H54 (cell line): ENCODE results near the gene GTSF1L.

Source experiments
- DNase-seq: peaks from one replicate; pipeline ENCODE4 v3.0.0; 2011; ENCODE audit warnings: low spot score, mixed read lengths; ENCODE audit not compliant: insufficient read length
- FAIRE-seq: peaks from 3 replicates; lab custom pipeline; 2011; peaks lifted over from hg19 to GRCh38; lab: Jason Lieb, UNC
- POLR2A ChIP-seq: IDR thresholded peaks from 2 replicates; pipeline ENCODE4 v1.6.1; 2011; ENCODE audit warnings: low read depth, mild to moderate bottlenecking, low read length

The GTSF1L gene

DNA sequence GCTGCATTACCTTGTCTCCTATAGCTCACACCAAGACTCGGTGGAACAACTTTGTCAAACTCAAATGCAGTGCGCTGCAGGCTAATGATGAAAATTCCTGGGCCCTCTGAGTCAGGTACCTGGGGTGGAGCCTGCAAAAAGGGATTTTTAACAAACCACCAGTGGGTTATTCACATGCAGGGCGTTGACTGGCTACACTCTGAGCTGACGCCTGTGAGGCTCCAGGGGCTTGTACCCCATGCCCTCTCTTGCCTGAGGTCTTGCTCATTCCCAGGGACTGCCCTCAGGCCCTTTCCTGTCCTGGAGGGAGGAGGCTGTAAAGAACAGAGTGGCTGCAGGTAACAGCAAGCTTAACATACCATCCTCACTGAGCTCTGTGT lies 9.2 kb downstream of the GTSF1L start:
- no peak for TF ChIP-seq POLR2A
- DNase-seq, result no peak
- no peak for FAIRE-seq

DNA sequence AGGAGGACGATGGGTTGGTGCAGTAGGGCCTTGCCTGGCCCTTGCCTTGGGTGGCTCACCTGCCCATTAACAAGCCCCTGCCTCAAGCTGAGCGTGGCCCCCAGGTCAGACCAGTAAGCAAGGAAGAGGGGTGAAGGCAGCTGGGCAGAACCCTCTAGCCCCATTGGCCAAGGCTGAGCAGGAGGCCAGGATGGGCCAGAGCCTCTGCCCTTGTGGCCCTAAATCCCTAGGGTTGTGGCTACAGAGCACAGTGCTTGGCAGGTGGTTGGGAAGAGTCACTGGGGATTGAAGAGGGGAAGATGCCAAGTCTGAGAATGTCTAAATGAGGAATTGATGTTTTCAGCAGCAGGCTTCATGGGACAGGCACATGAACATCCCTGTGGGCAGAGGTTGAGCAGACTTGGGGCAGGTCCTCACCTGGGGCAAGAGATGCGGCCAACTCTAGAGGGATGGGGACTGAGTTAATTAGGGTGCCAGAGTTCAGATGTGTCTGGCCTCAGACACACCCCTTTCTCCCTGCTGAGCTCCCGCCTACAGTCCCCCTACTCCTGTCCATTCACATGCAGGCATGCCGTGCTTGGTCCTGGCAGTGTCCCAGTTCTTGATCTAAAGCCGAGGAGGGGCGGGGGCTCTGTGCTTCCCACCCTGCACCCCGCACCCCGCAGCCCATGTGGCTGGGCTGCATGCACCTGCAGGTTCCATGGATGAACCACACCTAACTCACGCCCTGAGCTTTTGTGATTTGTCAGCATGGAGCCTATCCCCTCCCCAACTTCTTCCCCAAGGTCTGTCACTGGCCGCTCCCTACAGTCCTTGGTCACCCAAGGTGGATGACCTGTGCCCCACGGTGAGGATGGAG lies 9.8 kb downstream of the GTSF1L start:
- DNase-seq (no peak), FAIRE-seq (no peak)
- no peak for TF ChIP-seq POLR2A

DNA sequence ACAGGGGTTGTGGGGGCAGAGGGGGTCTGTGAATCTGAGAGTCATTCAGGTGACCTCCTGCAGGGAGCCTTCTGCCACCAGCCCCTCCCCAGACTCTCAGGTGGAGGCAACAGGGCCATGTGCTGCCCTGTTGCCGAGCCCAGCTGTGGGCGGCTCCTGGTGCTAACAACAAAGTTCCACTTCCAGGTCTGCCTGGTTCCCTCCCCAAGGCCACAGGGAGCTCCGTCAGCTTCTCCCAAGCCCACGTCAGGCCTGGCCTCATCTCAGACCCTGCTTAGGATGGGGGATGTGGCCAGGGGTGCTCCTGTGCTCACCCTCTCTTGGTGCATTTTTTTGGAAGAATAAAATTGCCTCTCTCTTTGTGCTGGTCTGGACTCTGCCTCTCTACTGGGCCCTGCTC lies 10.7 kb downstream of the GTSF1L start:
- TF ChIP-seq POLR2A, result no peak
- DNase-seq, result no peak
- FAIRE-seq, result no peak

DNA sequence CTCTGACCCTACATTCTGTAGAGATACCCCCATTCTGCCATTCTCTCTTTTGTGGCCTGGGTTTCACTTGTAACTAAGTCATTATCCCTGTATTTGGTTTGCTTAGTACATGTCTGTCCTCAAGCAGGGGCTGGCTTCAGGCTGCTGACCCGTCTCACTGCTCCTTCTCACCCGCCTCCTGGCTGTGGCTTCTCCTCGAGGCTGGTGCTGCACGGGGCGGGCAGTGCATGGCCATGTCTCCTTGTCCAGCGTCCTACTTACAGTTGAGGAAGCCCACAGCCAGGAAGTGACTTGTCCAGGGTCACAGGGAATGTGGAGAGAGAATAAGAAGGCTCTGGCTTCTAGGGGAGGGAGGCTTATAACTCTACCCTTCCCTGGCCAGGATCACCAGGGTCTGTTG lies 11.3 kb downstream of the GTSF1L start:
- FAIRE-seq, result no peak
- DNase-seq, result no peak
- TF ChIP-seq POLR2A, result no peak

DNA sequence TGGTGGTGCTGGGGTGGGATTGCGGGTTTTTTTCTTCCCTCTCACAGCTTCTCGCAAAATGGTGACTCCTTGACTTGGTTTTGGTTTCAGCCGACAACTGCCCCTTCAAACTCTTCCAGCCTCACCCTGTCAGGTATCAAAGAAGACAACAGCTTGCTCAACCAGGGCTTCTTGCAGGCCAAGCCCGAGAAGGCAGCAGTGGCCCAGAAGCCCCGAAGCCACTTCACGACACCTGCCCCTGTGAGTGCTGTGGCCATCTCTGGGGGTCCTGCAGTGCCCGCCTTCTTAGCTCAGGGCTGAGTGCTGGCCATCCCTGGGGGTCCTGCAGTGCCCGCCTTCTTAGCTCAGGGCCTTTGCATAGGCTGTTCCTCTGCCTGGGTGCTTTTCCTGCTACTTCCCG lies 11.8 kb downstream of the GTSF1L start:
- FAIRE-seq, result no peak
- DNase-seq, result no peak
- TF ChIP-seq POLR2A, result no peak

DNA sequence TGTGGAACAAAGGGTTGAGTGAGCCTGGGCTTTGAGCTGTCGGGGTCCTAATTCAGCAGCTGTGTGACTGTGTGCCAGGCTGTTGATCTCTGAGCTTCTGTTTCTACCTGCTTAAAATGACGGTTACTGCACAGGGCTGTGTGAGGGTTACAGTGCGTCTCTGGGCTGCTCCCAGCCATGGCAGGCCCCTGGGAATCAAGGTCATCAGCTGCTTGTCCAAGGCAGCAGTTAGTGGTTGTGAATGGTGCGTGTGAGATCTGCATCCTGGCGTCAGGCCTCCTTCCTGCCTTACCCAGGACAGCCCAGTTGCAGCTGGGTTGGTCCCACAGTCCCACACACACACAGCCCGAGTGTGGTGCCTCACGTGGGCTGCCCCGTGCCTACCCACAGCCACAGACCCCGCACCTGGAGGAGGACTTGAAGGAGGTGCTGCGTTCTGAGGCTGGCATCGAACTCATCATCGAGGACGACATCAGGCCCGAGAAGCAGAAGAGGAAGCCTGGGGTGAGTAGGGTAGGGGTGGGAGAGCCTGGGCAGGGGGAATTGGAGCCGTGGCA lies 15.6 kb downstream of the GTSF1L start:
- DNase-seq (no peak), FAIRE-seq (no peak)
- TF ChIP-seq POLR2A, result 0 out of 2 replicates have a peak, but pooled peaks have one; percentile 11

DNA sequence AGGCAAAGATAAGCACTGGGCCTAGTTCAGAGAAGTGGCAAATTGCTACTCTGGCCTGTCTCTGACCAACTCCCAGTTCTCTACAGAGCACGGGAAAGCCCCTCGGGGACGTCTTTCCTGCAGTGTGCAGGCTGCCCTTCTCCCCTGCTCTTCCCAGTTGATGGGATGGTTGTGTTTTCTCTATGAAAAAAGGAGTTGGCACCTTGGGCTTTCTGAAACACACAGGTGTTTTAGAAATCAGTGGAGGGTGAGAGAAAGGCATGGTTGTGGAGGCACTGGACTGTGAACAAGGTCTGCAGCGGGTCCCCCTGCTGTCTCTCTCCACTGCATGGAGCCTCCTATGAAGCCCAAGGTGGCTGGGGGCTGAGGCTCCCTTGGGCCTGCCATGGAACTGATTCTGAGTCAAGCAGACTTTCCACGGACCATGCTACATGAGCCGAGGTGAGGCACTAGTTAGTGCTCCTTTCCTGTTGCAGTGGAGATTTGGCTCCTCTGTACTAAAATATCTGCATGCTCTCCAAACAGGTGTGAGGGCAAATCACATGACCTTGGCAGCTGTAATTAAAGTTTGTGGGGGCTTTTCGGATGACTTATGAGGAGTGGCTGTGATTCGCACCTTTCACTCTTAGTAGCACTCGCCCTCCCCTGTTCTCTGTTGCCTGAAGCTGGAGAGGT lies 16.3 kb downstream of the GTSF1L start:
- DNase-seq, result no peak
- no peak for FAIRE-seq
- no peak for TF ChIP-seq POLR2A

DNA sequence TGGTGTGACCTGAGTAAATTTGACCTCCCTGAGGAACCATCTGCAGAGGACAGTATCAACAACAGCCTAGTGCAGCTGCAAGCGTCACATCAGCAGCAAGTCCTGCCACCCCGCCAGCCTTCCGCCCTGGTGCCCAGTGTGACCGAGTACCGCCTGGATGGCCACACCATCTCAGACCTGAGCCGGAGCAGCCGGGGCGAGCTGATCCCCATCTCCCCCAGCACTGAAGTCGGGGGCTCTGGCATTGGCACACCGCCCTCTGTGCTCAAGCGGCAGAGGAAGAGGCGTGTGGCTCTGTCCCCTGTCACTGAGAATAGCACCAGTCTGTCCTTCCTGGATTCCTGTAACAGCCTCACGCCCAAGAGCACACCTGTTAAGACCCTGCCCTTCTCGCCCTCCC lies 24.3 kb downstream of the GTSF1L start:
- TF ChIP-seq POLR2A, result no peak
- FAIRE-seq, result no peak
- DNase-seq, result no peak

DNA sequence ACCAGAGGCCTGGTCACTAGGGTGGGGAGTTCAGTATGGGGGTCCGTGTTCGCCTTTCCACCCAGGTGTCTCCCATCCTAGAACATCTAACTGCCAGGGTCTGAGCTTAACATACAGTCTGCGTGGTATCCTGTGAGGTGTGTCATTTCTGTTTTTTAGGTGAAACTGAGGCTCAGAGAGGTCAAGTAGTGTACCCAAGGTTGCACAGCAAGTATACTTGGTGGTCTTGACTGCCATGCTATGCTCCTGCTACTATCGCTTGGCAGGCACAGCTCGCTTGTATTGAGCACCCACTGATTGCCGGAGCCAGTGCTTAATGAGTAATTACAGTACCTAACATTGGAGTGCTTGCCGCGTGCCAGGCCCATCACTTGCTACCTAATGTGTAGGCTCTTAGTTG lies 26.2 kb downstream of the GTSF1L start:
- no peak for TF ChIP-seq POLR2A
- DNase-seq, result no peak
- FAIRE-seq, result no peak

DNA sequence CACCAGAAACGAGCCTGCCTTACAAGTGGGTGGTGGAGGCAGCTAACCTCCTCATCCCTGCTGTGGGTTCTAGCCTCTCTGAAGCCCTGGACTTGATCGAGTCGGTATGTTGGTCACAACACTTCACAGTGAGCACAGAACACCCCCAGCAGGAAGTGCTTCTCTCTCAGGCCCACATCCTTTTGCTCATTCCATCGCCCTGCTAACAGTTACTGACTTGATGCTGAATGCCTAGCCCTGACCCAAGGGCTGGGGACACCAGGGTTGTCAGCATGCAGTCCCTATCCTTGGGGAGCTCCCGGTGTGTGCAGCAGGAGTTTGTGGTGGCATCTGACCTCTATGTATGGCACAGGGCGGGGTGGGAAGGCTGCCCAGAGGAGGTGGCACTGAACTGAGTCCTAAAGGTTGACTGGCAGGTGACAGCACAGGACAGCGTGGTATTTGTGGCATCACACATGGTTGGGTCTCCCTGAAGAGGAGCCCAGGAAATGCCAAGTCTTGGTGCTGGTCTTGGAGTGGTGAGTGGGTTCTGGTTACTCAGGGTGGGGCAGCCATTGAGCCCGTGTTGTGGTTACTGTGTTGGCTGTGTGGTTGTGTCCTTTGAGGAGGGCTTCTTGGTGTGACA lies 26.7 kb downstream of the GTSF1L start:
- DNase-seq (no peak), FAIRE-seq (no peak)
- no peak for TF ChIP-seq POLR2A

DNA sequence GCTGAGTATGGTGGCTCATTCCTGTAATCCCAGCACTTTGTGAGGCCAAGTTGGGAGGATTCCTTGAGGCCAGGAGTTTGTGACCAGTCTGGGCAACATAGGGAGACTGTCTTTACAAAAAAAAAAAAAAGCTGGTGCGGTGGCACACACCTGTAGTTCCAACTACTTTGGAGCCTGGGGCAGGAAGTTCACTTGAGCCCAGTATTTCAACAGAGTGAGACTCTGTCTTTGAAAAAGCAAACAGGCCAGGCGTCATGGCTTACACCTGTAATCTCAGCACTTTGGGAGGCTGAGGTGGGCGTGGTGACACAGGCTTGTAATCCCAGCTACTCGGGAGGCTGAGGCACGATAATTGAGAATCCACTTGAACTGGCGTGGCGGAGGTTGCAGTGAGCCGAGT lies 31.2 kb downstream of the GTSF1L start:
- no peak for FAIRE-seq
- no peak for TF ChIP-seq POLR2A
- DNase-seq, result no peak

DNA sequence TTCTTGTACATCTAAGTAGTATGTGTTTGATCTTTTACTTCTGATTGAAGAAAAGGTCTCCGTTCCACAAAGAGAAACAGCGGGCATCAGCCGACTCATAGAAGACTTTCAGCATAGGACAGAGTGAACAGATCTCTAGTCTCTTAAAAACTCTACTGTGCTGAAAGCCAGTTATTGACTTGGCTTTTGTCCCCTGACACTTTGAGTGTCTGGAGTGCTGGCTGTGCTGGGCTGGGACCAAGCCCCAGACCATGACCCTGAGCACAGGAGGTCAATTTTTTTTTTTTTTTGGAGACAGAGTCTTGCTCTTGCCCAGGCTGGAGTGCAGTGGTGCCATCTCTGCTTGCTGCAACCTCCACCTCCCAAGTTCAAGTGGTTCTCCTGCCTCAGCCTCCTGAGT lies 32.0 kb downstream of the GTSF1L start:
- no peak for DNase-seq
- no peak for FAIRE-seq
- no peak for TF ChIP-seq POLR2A

DNA sequence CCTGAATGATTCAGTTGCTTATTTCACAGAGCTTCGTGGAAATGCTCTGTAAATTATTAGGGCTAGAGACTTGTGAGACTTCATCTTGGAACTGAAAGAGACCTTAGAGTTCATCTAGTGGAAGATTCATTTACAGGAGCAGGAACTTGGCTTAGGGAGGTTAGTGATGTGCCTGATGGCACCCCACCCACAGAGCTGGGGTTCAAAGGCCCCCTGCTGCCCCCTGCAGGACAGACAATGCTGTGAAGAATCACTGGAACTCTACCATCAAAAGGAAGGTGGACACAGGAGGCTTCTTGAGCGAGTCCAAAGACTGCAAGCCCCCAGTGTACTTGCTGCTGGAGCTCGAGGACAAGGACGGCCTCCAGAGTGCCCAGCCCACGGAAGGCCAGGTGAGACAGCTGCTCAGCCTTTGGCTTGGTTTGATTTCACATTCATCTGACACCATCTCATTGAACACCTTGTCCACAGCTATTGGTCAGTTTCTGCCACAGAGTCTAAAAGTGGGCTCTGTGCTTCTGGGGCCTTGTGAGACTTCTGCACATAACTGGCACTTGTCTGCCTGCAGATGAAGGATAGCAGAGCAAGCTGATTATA lies 34.8 kb downstream of the GTSF1L start:
- peak; percentile 59 for DNase-seq
- FAIRE-seq, result no peak
- no peak for TF ChIP-seq POLR2A

DNA sequence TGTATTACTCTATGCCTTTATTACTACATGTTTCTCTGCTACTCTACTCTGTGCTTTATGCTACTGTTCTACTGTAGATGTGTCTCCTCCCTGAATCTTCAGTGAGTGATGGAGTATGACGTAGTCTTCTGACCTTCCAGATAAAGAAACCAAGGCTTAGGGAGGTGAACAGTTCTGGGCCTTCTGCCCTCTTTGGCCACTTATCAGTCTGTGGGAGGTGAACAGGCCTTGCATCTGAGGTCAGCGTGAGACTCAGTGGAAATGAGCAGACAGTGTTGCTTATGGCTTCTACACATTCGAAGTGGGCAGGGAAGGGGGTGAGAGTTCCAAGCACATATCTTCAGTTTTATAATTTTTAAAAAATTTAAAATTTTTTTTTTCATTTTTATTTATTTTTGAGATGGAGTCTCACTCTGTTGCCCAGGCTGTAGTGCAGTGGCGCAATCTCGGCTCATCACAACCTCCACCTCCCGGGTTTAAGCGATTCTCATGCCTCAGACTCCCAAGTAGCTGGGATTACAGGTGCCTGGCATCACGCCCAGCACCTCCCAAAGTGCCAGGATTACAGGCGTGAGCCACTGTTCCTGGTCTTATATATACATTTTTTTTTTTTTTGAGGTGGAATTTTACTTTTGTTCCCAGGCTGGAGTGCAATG lies 35.7 kb downstream of the GTSF1L start:
- DNase-seq (no peak), FAIRE-seq (no peak)
- no peak for TF ChIP-seq POLR2A
